GM21447 (cell line): ENCODE results near the gene LRG1.

Experiments
- ATAC-seq: cut with Tn5 transposase; IDR thresholded peaks from one replicate; pipeline ENCODE4 v1.9.1; 2021; ENCODE audit not compliant: unreplicated experiment

The LRG1 gene

GRCh38 chr19:4539693-4540581 lies at the start of gene LRG1:
TSS of gene LRG1 (minus strand) at chr19:4540036. CDS start at chr19:4540013, 23 bp downstream.
- no peak for ATAC-seq

GRCh38 chr19:4588291-4588761 lies 48.5 kb upstream of the LRG1 start:
- no peak for ATAC-seq

- no peak for ATAC-seq
Observed at GRCh38 chr19:4587527-4587926, 47.7 kb upstream of the LRG1 start.

GRCh38 chr19:4586691-4587090 lies 46.9 kb upstream of the LRG1 start:
- ATAC-seq: no peak

GRCh38 chr19:4586245-4586644 lies 46.4 kb upstream of the LRG1 start:
- ATAC-seq: no peak

- ATAC-seq: no peak
Observed at GRCh38 chr19:4585556-4585955, 45.7 kb upstream of the LRG1 start.

- no peak for ATAC-seq
Observed at GRCh38 chr19:4584670-4585460, 45.0 kb upstream of the LRG1 start.

- ATAC-seq: no peak
Observed at GRCh38 chr19:4583961-4584669, 44.3 kb upstream of the LRG1 start.

GRCh38 chr19:4582980-4583842 lies 43.4 kb upstream of the LRG1 start:
- no peak for ATAC-seq

- ATAC-seq: no peak
Observed at GRCh38 chr19:4581666-4582553, 42.1 kb upstream of the LRG1 start.

- no peak for ATAC-seq
Observed at GRCh38 chr19:4580961-4581665, 41.3 kb upstream of the LRG1 start.

GRCh38 chr19:4580021-4580901 lies 40.4 kb upstream of the LRG1 start:
- no peak for ATAC-seq

GRCh38 chr19:4579389-4579788 lies 39.6 kb upstream of the LRG1 start:
- no peak for ATAC-seq

GRCh38 chr19:4578552-4579248 lies 38.9 kb upstream of the LRG1 start:
- ATAC-seq: no peak

- ATAC-seq: no peak
Observed at GRCh38 chr19:4577020-4577782, 37.4 kb upstream of the LRG1 start.
